Measurements from ENCODE around the gene HELZ.
A peak's percentile ranks its signal among the peaks of the same experiment; 100 is the strongest.

The HELZ gene

DNA sequence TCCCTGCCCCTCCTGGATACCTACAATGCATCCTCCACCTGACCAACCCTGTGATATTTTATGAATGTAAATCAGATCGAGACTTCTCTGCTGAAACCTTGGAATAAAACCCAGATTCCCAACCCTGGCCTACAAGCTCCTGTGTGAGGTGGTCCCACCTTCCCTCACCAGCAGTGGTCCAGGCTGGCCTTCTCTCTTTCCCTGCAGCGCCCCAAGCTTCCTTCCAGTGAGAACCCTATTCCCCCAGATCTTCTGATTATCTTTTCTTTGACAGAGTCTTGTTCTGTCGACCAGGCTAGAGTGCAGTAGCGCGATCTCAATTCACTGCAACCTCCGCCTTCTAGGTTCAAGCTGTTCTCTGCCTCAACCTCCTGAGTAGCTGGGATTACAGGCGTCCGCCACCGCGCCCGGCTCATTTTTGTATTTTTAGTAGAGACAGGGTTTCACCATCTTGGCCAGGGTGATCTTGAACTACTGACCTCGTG, 2.5 kb upstream of the HELZ start:
- DNase-seq (ENCODE audit: low read depth) = no peak
- H3K4me3 ChIP-seq (replicated peaks; ENCODE audit: low read depth, low read length) = no peak overlapping the region
- TF ChIP-seq, protein P1, sequence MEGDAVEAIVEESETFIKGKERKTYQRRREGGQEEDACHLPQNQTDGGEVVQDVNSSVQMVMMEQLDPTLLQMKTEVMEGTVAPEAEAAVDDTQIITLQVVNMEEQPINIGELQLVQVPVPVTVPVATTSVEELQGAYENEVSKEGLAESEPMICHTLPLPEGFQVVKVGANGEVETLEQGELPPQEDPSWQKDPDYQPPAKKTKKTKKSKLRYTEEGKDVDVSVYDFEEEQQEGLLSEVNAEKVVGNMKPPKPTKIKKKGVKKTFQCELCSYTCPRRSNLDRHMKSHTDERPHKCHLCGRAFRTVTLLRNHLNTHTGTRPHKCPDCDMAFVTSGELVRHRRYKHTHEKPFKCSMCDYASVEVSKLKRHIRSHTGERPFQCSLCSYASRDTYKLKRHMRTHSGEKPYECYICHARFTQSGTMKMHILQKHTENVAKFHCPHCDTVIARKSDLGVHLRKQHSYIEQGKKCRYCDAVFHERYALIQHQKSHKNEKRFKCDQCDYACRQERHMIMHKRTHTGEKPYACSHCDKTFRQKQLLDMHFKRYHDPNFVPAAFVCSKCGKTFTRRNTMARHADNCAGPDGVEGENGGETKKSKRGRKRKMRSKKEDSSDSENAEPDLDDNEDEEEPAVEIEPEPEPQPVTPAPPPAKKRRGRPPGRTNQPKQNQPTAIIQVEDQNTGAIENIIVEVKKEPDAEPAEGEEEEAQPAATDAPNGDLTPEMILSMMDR (IDR thresholded peaks at IDR 0.05; ENCODE audit: low read length, missing control alignments) = no peak

DNA sequence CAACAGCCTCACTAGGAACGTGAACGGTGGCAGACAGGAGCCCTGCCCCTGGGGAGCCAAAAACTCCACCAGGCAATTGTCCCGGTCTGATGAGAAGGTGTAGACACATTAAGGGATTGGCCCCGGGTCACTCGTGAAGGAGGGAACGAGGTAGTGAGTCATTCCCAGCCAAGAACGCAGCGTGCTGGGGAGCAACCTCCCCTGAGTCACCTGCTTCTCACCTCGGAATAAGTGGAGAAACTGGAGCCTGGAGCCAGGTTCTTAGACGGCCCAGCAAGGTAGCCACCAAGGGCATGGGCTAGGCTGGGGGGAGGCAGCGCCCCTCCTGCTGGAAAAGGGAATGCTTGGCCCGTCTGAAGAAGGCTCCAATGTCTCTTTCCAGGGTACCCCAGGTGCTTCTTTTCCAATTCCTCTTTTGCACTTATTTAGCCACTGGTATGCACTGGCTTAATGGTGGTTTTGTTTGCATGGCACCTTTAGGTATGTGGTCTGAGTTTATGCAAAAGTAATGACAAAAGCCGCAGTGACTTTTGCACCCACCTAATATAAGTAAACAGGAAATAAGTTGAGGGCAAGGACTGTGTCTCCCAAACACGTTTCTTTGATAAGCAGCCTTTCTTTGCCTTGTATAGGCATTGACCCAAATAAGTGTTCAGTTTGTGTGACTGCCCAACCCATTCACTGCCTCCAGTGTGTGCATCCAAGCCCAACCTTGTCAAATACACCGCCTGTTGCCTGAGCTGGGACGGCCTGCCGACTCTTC, 1.8 kb upstream of the HELZ start:
- TF ChIP-seq, protein P1 (IDR thresholded peaks at IDR 0.05; ENCODE audit: low read length, missing control alignments) = no peak
- DNase-seq (ENCODE audit: low read depth) = peak; percentile 42
- peak overlapping the region; percentile 81 for H3K4me3 ChIP-seq (replicated peaks; ENCODE audit: low read depth, low read length)

DNA sequence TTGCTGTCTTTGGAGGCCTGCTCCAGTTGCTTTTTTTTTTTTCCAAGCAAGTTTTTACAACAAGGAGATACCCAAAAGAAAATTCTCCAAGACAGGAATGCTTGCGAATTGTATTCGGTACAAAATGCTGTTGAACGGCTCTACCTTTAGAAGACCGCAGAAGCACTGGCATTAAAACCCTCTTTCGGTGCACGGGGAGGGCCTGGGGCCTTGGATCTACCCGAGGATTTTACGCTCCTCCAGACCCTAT, 1.3 kb upstream of the HELZ start:
- TF ChIP-seq, protein P1 (IDR thresholded peaks at IDR 0.05; ENCODE audit: low read length, missing control alignments) = no peak
- peak overlapping the region; percentile 81 for H3K4me3 ChIP-seq (replicated peaks; ENCODE audit: low read depth, low read length)
- DNase-seq (ENCODE audit: low read depth) = peak; percentile 21

DNA sequence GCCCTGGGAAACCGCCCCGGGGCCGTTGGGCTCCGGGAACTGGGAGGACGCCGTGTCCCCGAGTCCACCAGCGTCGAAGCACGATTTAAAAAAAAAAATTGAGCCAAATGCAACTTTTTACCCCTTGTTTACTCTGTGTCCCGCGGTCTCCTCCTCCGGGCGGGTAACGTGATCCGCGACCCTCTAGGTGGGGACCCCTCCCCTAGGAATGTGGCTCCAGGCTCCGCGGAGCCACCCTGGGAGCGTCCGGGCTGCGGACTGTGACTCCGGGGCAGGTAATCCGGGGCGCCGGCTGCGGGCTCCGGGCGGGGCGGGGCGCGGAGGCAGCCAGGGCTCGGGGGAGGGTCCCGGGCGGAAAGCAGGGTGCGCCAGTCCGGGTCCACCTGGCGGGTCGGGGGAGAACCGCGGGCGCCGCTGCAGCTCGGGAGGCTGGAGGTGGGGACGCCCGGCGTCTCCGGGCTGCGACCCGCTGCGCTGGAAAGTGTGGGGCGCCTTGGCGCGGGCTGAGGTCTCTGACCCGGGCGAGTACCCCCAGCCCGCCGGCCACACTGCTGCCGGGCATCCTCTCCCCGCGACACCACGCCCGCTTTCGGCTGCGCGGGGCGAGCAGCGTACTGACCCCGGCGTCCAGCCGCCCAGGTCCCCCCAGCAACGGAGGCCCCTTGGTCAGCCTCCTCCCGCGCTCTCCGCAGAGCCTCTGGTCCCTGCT, 852 bp upstream of the HELZ start:
- no peak for DNase-seq (ENCODE audit: low read depth)
- TF ChIP-seq, protein P1 (IDR thresholded peaks at IDR 0.05; ENCODE audit: low read length, missing control alignments) = no peak
- peak overlapping the region; percentile 81 for H3K4me3 ChIP-seq (replicated peaks; ENCODE audit: low read depth, low read length)

DNA sequence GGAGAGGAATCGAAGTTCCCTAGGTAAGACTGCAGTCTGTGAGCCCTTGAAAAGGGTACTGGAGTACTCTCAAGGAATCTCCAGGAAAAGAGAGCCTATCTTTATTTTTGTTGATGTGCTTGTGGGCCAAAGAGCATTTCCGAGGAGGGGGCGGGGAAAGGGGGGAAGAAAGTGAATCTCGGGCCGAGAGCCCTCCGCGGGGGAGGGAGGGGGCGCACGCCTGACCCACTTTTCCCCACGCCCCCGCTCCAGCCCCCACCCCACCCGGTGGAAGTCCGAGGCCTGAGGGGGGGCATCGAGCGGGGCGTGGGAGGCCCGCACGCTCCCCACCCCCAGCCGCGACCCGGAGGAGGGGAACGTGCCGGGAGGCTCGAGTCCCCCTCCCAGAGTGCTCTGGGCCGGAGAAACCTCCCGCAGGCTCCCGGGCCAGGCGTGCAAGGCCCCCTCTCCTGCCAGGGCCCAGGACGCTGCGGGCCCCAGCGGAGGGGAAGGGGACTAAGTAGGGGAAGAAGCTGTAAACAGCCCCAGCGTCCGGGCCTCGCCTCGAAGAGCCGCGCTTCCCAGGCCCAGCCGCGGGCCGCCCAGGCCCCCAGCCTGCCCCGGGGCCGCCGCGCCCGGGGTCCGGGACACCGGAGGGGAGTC, 444 bp downstream of the HELZ start:
- TF ChIP-seq, protein P1 (IDR thresholded peaks at IDR 0.05; ENCODE audit: low read length, missing control alignments) = no peak
- peak overlapping the region; percentile 81 for H3K4me3 ChIP-seq (replicated peaks; ENCODE audit: low read depth, low read length)
- DNase-seq (ENCODE audit: low read depth) = no peak

DNA sequence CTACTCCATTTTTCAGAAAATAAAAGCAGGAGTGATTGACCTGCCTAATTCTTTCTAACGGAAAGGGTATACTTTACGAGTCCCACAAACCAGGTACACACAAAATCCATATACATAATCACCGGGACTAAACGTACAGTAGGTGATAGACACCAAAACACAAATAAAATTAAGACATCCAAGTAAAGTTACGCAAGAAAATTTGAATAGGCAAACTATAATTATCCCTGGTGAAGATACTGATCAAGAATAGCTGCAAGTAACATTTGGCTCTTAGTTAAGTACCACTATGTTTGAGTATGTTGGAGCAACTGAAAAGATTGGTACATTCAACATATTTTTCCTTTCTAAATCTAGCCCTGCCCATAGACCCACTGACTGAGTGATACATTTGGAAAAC, 1.7 kb downstream of the HELZ start:
- peak overlapping the region; percentile 81 for H3K4me3 ChIP-seq (replicated peaks; ENCODE audit: low read depth, low read length)
- DNase-seq (ENCODE audit: low read depth) = no peak
- TF ChIP-seq, protein P1 (IDR thresholded peaks at IDR 0.05; ENCODE audit: low read length, missing control alignments) = no peak

All from fibroblast of pulmonary artery (primary cell).